Left ventricle myocardium superior (tissue), 1 donor: ENCODE results near the gene ZPBP. TPM values are rescaled to one million over a fixed set of nuclear protein-coding genes. Genes with fewer than 3 reads are reported as not detected.

ENCODE experiments used
- ATAC-seq: fragments of 200-7000 bp; cut with Tn5 transposase; one replicate; pipeline ENCODE4 v1.9.1; 2020; ENCODE audit warnings: mild to moderate bottlenecking, moderate library complexity
- DNase-seq: peaks from one replicate; pipeline ENCODE4 v3.0.0-alpha.2; 2020
- intact Hi-C: fragments of 100-400 bp; cut with micrococcal nuclease; formaldehyde crosslinking; loops from one replicate; pipeline ENCODE4 v1.11.0; 2022
- long read RNA-seq: library from polyadenylated mRNA; unstranded; transcript quantifications from one replicate; pipeline ENCODE4 v2.0.0, GENCODE V29; 2021
- total RNA-seq: library from RNA; stranded (reverse); fragmentation: NEBNext Ultra II Directional; extraction: Animal tissue kit (Norgen Biotek cat#: 25700); gene quantifications from one replicate; pipeline ENCODE4 v1.2.1, GENCODE V29; 2021
- donor health status: DM: no; HTN: yes; CAD: no; lungs with severe emphysema.

Gene ZPBP
- not detected for total RNA-seq
- long read RNA-seq: 0 reads

GRCh38 chr7:50092579-50093491 is at the start of gene ZPBP:
TSS of gene ZPBP (minus strand) at chr7:50093246. CDS start at chr7:50093194, 52 bp downstream.
- peak; percentile 51 for ATAC-seq
- intact Hi-C loops: no loop called here

GRCh38 chr7:50142425-50143017 is 49.5 kb upstream of the ZPBP start:
- no peak for DNase-seq
- intact Hi-C loops: loop anchor here (5.0 kb wide), 1 partner anchor 275 kb away; no protein-coding TSS in a partner anchor
- no peak for ATAC-seq

More at GRCh38 chr7:50092579-50093491, at the start of gene ZPBP:
- DNase-seq: no peak

GRCh38 chr7:50141854-50142253 is 48.8 kb upstream of the ZPBP start:
- ATAC-seq: no peak
- intact Hi-C loops: loop anchor here (5.0 kb wide), 1 partner anchor 275 kb away; no protein-coding TSS in a partner anchor
- DNase-seq: no peak

GRCh38 chr7:50141131-50141530 is 48.1 kb upstream of the ZPBP start:
- ATAC-seq (no peak), DNase-seq (no peak)
- intact Hi-C loops: loop anchor here (5.0 kb wide), 1 partner anchor 276 kb away; no protein-coding TSS in a partner anchor

GRCh38 chr7:50140688-50141087 is 47.6 kb upstream of the ZPBP start:
- intact Hi-C loops: loop anchor here (5.0 kb wide), 1 partner anchor 277 kb away; no protein-coding TSS in a partner anchor
- no peak for DNase-seq

GRCh38 chr7:50138101-50138500 is 45.1 kb upstream of the ZPBP start:
- ATAC-seq (no peak), DNase-seq (no peak)
- intact Hi-C loops: no loop called here

More at GRCh38 chr7:50140688-50141087, 47.6 kb upstream of the ZPBP start:
- no peak for ATAC-seq

- ATAC-seq (no peak), DNase-seq (no peak)
- intact Hi-C loops: no loop called here
Measured at GRCh38 chr7:50125766-50126165, 32.7 kb upstream of the ZPBP start.

GRCh38 chr7:50121286-50121685 is 28.2 kb upstream of the ZPBP start:
- ATAC-seq (no peak), DNase-seq (no peak)
- intact Hi-C loops: no loop called here

- ATAC-seq (no peak), DNase-seq (no peak)
- intact Hi-C loops: no loop called here
Measured at GRCh38 chr7:50119815-50120637, 27.0 kb upstream of the ZPBP start.

GRCh38 chr7:50112250-50112649 is 19.2 kb upstream of the ZPBP start:
- intact Hi-C loops: no loop called here
- DNase-seq (no peak), ATAC-seq (no peak)

- intact Hi-C loops: no loop called here
- ATAC-seq: no peak
- no peak for DNase-seq
Measured at GRCh38 chr7:50101873-50102272, 8.8 kb upstream of the ZPBP start.

GRCh38 chr7:50095634-50096033 is 2.6 kb upstream of the ZPBP start:
- DNase-seq: no peak
- intact Hi-C loops: no loop called here

GRCh38 chr7:50088463-50089129 is 4.5 kb downstream of the ZPBP start:
- DNase-seq (no peak), ATAC-seq (no peak)
- intact Hi-C loops: no loop called here

More at GRCh38 chr7:50095634-50096033, 2.6 kb upstream of the ZPBP start:
- no peak for ATAC-seq

GRCh38 chr7:50085344-50085743 is 7.7 kb downstream of the ZPBP start:
- peak; percentile 89 for ATAC-seq
- DNase-seq: no peak
- intact Hi-C loops: no loop called here

- ATAC-seq (no peak), DNase-seq (no peak)
- intact Hi-C loops: no loop called here
Measured at GRCh38 chr7:50073093-50073492, 20.0 kb downstream of the ZPBP start.

- DNase-seq (peak; percentile 47), ATAC-seq (peak; percentile 87)
- intact Hi-C loops: no loop called here
Measured at GRCh38 chr7:50069613-50070012, 23.4 kb downstream of the ZPBP start.

- DNase-seq: no peak
- peak; percentile 82 for ATAC-seq
- intact Hi-C loops: no loop called here
Measured at GRCh38 chr7:50068850-50069551, 24.0 kb downstream of the ZPBP start.

GRCh38 chr7:50068026-50068425 is 25.0 kb downstream of the ZPBP start:
- intact Hi-C loops: no loop called here

More at GRCh38 chr7:50068026-50068425, 25.0 kb downstream of the ZPBP start:
- DNase-seq: no peak
- ATAC-seq: peak; percentile 39
